ENCODE results near the gene SLC38A8. TPM values are rescaled to one million over a fixed set of nuclear protein-coding genes. Genes with fewer than 3 reads are reported as not detected.

Gene SLC38A8
- polyA plus RNA-seq, 1 donor from 2014 or later = not detected

- Histone ChIP-seq H3K4me2 (ENCODE audit: low read length) (no peak overlapping the region), H3K9me3 (ENCODE audit: low read length) (no peaks in the 10 kb centered on the region), H3K79me2 (replicated peaks; ENCODE audit: insufficient read depth, low read length) (no peaks in the 10 kb centered on the region), H3K36me3 (ENCODE audit: insufficient read depth, low read length) (no peaks in the 10 kb centered on the region), H3K9me2 (ENCODE audit: insufficient read depth, low read length) (no peaks in the 10 kb centered on the region), H2AFZ (ENCODE audit: low read depth, low read length) (no peak overlapping the region), H3K9ac (ENCODE audit: low read length) (no peak overlapping the region), H3F3A (ENCODE audit: insufficient read depth, low read length, poor library complexity, severe bottlenecking) (no peaks in the 10 kb centered on the region), H3K4me3 (ENCODE audit: low read length) (no peak overlapping the region), H4K20me1 (ENCODE audit: insufficient read depth) (no peaks in the 10 kb centered on the region), H3K27ac (ENCODE audit: low read length) (no peak overlapping the region), H3K27me3 (ENCODE audit: insufficient read depth, low read depth, low read length) (no peaks in the 10 kb centered on the region)
- TF ChIP-seq CTCF (IDR thresholded peaks at IDR 0.05; ENCODE audit: poor library complexity, severe bottlenecking) (no peak), POLR2AphosphoS5 (IDR thresholded peaks at IDR 0.05) (no peak), TAF1 (IDR thresholded peaks at IDR 0.05; ENCODE audit: low read depth) (no peak), EZH2 (IDR thresholded peaks at IDR 0.05; ENCODE audit: borderline replicate concordance, insufficient read depth, low read length, poor library complexity, severe bottlenecking) (no peak), MXI1 (conservative IDR thresholded peaks at IDR 0.05; ENCODE audit: poor library complexity, severe bottlenecking) (no peak), REST (IDR thresholded peaks at IDR 0.05; ENCODE audit: borderline replicate concordance) (no peak), RAD21 (conservative IDR thresholded peaks at IDR 0.05) (no peak), EP300 (conservative IDR thresholded peaks at IDR 0.05; ENCODE audit: poor library complexity, severe bottlenecking) (no peak), SMC3 (conservative IDR thresholded peaks at IDR 0.05; ENCODE audit: poor library complexity) (no peak)
These were observed 27.2 kb downstream of the SLC38A8 start for GRCh38 chr16:84015399-84015798.

- H3K79me2 ChIP-seq (replicated peaks; ENCODE audit: insufficient read depth, low read length) = no peaks in the 10 kb centered on the region
- H4K20me1 ChIP-seq (ENCODE audit: insufficient read depth) = no peaks in the 10 kb centered on the region
- no peaks in the 10 kb centered on the region for H3K27me3 ChIP-seq (ENCODE audit: insufficient read depth, low read depth, low read length)
- H3K9me3 ChIP-seq (ENCODE audit: low read length) = no peaks in the 10 kb centered on the region
- H2AFZ ChIP-seq (ENCODE audit: low read depth, low read length) = no peak overlapping the region
- H3K4me3 ChIP-seq (ENCODE audit: low read length) = no peak overlapping the region
- no peak overlapping the region for H3K27ac ChIP-seq (ENCODE audit: low read length)
- H3K36me3 ChIP-seq (ENCODE audit: insufficient read depth, low read length) = no peaks in the 10 kb centered on the region
- no peak overlapping the region for H3K9ac ChIP-seq (ENCODE audit: low read length)
- TF ChIP-seq EP300 (conservative IDR thresholded peaks at IDR 0.05; ENCODE audit: poor library complexity, severe bottlenecking) (no peak), TAF1 (IDR thresholded peaks at IDR 0.05; ENCODE audit: low read depth) (no peak), REST (IDR thresholded peaks at IDR 0.05; ENCODE audit: borderline replicate concordance) (no peak), RAD21 (conservative IDR thresholded peaks at IDR 0.05) (no peak), CTCF (IDR thresholded peaks at IDR 0.05; ENCODE audit: poor library complexity, severe bottlenecking) (no peak), POLR2AphosphoS5 (IDR thresholded peaks at IDR 0.05) (no peak), MXI1 (conservative IDR thresholded peaks at IDR 0.05; ENCODE audit: poor library complexity, severe bottlenecking) (no peak), SMC3 (conservative IDR thresholded peaks at IDR 0.05; ENCODE audit: poor library complexity) (no peak), EZH2 (IDR thresholded peaks at IDR 0.05; ENCODE audit: borderline replicate concordance, insufficient read depth, low read length, poor library complexity, severe bottlenecking) (no peak)
- H3K9me2 ChIP-seq (ENCODE audit: insufficient read depth, low read length) = no peaks in the 10 kb centered on the region
- no peaks in the 10 kb centered on the region for H3F3A ChIP-seq (ENCODE audit: insufficient read depth, low read length, poor library complexity, severe bottlenecking)
- no peak overlapping the region for H3K4me2 ChIP-seq (ENCODE audit: low read length)
These were observed 27.8 kb downstream of the SLC38A8 start for GRCh38 chr16:84014570-84015327.
